PC-9 (cell line): ENCODE measurements around the gene RASD2. TPM values are rescaled to one million over a fixed set of nuclear protein-coding genes. Genes with fewer than 3 reads are reported as not detected.
"Not testable (repeated sequence)": the region's sequence is repeated elsewhere in the genome, so short reads cannot be mapped to it uniquely, and the experiment has no call there.

Source experiments
- BruUV-seq: library from RNA; stranded (reverse); fragments of 400-500 nt; replicated peaks from 2 replicates; lab custom pipeline; 2021; lab: Mats Ljungman, UMichigan
- CTCF ChIA-PET: fragments of 300-600 bp; sonication (Branson Sonifier 250); formaldehyde crosslinking; loops from one replicate; lab custom pipeline; 2022; ENCODE audit warnings: antibody characterized with exemption; lab: Charles Lee
- POLR2A ChIA-PET: fragments of 300-600 bp; sonication (Branson Sonifier 250); formaldehyde crosslinking; loops from one replicate; lab custom pipeline; 2022; ENCODE audit warnings: antibody characterized with exemption; ENCODE audit not compliant: unreplicated experiment; lab: Charles Lee
- DNase-seq, 2 experiments: peaks; one replicate each; pipeline versions ENCODE4 v3.0.0 to v3.0.0-alpha.2; 2015 to 2022; ENCODE audit warnings: mixed read lengths in 1 of 2
- H2AFZ ChIP-seq: fragments of 200-600 bp; sonication (generic); 2 replicates; pipeline ENCODE4 v1.8.1; 2017; ENCODE audit warnings: antibody characterized with exemption
- H3F3A ChIP-seq: fragments of 200-600 bp; sonication (generic); 2 replicates; pipeline ENCODE4 v1.8.1; 2017; ENCODE audit warnings: antibody characterized with exemption, mild to moderate bottlenecking, low read depth; ENCODE audit not compliant: insufficient read depth
- H3K27ac ChIP-seq: fragments of 200-600 bp; sonication (generic); 2 replicates; pipeline ENCODE4 v1.6.1; 2016; ENCODE audit warnings: mixed run types
- H3K27me3 ChIP-seq: fragments of 200-600 bp; sonication (generic); 2 replicates; pipeline ENCODE4 v1.6.1; 2016; ENCODE audit warnings: low read depth, mixed run types; ENCODE audit not compliant: insufficient read depth
- H3K36me3 ChIP-seq: fragments of 200-600 bp; sonication (generic); 2 replicates; pipeline ENCODE4 v1.6.1; 2016; ENCODE audit warnings: low read depth, mixed run types
- H3K4me1 ChIP-seq: fragments of 200-600 bp; sonication (generic); replicated peaks from 2 replicates; pipeline ENCODE4 v1.6.1; 2016; ENCODE audit warnings: mixed run types; ENCODE audit not compliant: insufficient read depth
- H3K4me2 ChIP-seq: fragments of 200-600 bp; sonication (generic); 2 replicates; pipeline ENCODE4 v1.6.1; 2017; ENCODE audit warnings: mixed run types
- H3K4me3 ChIP-seq: fragments of 200-600 bp; sonication (generic); 2 replicates; pipeline ENCODE4 v1.6.1; 2016; ENCODE audit warnings: mixed run types
- H3K79me2 ChIP-seq: fragments of 200-600 bp; sonication (generic); 2 replicates; pipeline ENCODE4 v1.6.1; 2017; ENCODE audit warnings: low read depth, mixed run types
- H3K9me2 ChIP-seq: fragments of 200-600 bp; sonication (generic); 2 replicates; pipeline ENCODE4 v1.8.1; 2017; ENCODE audit warnings: mild to moderate bottlenecking; ENCODE audit not compliant: insufficient read depth
- H3K9me3 ChIP-seq: fragments of 200-600 bp; sonication (generic); 2 replicates; pipeline ENCODE4 v1.8.1; 2016; ENCODE audit warnings: low read depth; ENCODE audit not compliant: insufficient read depth
- H4K20me1 ChIP-seq: fragments of 200-600 bp; sonication (generic); 2 replicates; pipeline ENCODE4 v1.8.1; 2017; ENCODE audit not compliant: insufficient read depth
- EZH2 ChIP-seq: fragments of 200-600 bp; sonication (generic); IDR thresholded peaks from 2 replicates; pipeline ENCODE4 v1.8.0; 2017; ENCODE audit warnings: antibody characterized with exemption, low read depth
- intact Hi-C: fragments of 100-400 bp; cut with micrococcal nuclease; formaldehyde crosslinking; loops from one replicate; pipeline ENCODE4 v1.10.0; 2022; ENCODE audit not compliant: unreplicated experiment
- total RNA-seq: library from RNA; stranded (reverse); gene quantifications from 2 replicates; pipeline ENCODE4 v1.2.3, GENCODE V29; 2021
- TF ChIP-seq, protein P1 (sequence below): fragments of 200-600 bp; sonication (generic); conservative IDR thresholded peaks from 2 replicates; pipeline ENCODE4 v1.6.1; 2017; ENCODE audit warnings: mixed run types, antibody characterized with exemption, mild to moderate bottlenecking, moderate library complexity

RASD2 gene
- total RNA-seq, 1 experiment from 2014 or later = 0.70 TPM

DNA sequence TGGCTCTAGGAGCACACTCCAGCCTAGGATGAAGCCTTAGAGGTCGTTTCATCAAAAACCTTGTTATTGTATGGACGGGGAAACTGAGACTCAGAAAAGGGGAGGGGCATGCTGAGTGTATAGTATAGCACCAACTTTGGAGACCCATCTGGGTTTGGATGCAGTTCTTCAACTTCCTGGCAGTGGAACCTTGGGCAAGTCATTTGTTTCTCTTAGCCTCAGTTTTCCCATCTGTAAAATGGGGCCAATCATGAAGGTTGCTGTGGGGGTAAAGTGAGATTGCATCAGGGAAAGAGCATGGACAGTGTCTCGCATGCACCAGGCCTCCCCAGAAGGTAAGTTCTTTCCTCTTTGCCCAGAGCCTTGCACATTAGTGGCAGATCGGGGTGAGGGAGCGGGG is 47.6 kb upstream of the RASD2 start:
- no peak for DNase-seq
- Histone ChIP-seq H3K27ac (no peak overlapping the region), H3K4me3 (no peak overlapping the region), H3K4me2 (no peak overlapping the region), H4K20me1 (no peaks in the 10 kb centered on the region), H3K36me3 (no peaks in the 10 kb centered on the region), H2AFZ (no peak overlapping the region), H3K9me3 (no peaks in the 10 kb centered on the region), H3F3A (peaks cover 26% of the 10 kb centered on the region), H3K27me3 (no peaks in the 10 kb centered on the region), H3K79me2 (no peaks in the 10 kb centered on the region), H3K9me2 (no peaks in the 10 kb centered on the region), H3K4me1 (peaks cover 9% of the 10 kb centered on the region; the same call in 1 of the 2 replicates)
- BruUV-seq = no TSS peak
- ChIA-PET POLR2A (no interaction called here), CTCF (no interaction called here)
- intact Hi-C loops = loop anchor here (10.0 kb wide), 1 partner anchor 72 kb away; no protein-coding TSS in a partner anchor
- TF ChIP-seq, protein P1, sequence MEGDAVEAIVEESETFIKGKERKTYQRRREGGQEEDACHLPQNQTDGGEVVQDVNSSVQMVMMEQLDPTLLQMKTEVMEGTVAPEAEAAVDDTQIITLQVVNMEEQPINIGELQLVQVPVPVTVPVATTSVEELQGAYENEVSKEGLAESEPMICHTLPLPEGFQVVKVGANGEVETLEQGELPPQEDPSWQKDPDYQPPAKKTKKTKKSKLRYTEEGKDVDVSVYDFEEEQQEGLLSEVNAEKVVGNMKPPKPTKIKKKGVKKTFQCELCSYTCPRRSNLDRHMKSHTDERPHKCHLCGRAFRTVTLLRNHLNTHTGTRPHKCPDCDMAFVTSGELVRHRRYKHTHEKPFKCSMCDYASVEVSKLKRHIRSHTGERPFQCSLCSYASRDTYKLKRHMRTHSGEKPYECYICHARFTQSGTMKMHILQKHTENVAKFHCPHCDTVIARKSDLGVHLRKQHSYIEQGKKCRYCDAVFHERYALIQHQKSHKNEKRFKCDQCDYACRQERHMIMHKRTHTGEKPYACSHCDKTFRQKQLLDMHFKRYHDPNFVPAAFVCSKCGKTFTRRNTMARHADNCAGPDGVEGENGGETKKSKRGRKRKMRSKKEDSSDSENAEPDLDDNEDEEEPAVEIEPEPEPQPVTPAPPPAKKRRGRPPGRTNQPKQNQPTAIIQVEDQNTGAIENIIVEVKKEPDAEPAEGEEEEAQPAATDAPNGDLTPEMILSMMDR = no peak
- no peak for TF ChIP-seq EZH2

DNA sequence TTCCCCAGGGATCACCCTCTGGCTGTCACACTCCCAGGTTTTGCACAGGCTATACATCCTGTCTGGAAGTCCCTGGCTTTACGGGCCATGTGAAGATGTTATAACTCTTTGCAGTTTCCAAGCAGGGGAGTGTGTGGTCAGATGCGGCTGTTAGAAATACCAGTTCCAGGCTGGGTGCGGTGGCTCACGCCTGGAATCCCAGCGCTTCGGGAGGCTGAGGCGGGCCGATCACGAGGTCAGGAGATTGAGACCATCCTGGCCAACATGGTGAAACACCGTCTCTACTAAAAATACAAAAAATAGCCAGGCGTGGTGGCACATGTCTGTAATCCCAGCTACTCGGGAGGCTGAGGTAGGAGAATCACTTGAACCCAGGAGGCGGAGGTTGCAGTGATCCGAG is 44.9 kb upstream of the RASD2 start:
- intact Hi-C loops = loop anchor here (10.0 kb wide), 1 partner anchor 69 kb away; no protein-coding TSS in a partner anchor
- H3K36me3 ChIP-seq, BruUV-seq, H3K27ac ChIP-seq, H3K27me3 ChIP-seq, H3K4me3 ChIP-seq, H4K20me1 ChIP-seq, H3K4me2 ChIP-seq, H3K9me2 ChIP-seq, H3K79me2 ChIP-seq, H2AFZ ChIP-seq, H3K9me3 ChIP-seq, CTCF ChIA-PET, DNase-seq, H3K4me1 ChIP-seq: not testable (repeated sequence)
- POLR2A ChIA-PET = interaction anchor here (0.6 kb wide), 1 partner anchor 497 kb away, joined by 10 read pairs; no protein-coding TSS in a partner anchor
- peaks cover 17% of the 10 kb centered on the region for H3F3A ChIP-seq

DNA sequence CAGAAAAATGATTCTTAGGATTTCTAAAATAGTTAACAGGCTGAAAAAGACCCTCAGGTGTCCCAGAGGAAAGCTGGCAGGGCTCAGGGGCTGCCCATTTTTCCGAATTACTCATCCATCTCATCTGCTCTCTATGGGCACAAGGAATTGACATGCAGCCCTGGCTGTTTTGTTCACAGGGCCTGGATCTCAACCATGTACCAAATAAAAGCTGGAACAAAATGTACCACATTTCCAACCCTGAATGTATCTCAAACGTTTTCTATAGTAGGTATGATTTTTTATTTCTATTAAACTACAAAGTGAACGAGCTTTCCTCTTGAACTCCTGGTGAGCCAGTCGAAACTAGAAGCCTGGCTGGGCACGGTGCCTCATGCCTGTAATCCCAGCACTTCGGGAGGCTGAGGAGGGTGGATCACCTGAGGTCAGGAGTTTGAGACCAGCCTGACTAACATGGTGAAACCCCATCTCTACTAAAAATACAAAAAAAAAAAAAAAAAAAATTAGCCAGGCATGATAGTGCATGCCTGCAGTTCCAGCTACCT is 43.8 kb upstream of the RASD2 start:
- Histone ChIP-seq H3K79me2 (no peaks in the 10 kb centered on the region), H4K20me1 (no peaks in the 10 kb centered on the region), H2AFZ (no peak overlapping the region), H3K4me2 (no peak overlapping the region), H3K9me2 (no peaks in the 10 kb centered on the region), H3K36me3 (no peaks in the 10 kb centered on the region), H3F3A (peaks cover 11% of the 10 kb centered on the region; the same call in 1 of the 2 replicates), H3K4me1 (no peaks in the 10 kb centered on the region), H3K4me3 (no peak overlapping the region), H3K9me3 (no peaks in the 10 kb centered on the region), H3K27me3 (peaks cover 7% of the 10 kb centered on the region; the same call in 1 of the 2 replicates), H3K27ac (no peak overlapping the region)
- ChIA-PET CTCF (no interaction called here), POLR2A (interaction anchor here (0.6 kb wide), 1 partner anchor 451 kb away, joined by 3 read pairs; no protein-coding TSS in a partner anchor)
- no peak for DNase-seq
- TF ChIP-seq EZH2 = no peak
- TF ChIP-seq, protein P1 = no peak
- no TSS peak for BruUV-seq
- intact Hi-C loops = loop anchor here (10.0 kb wide), 1 partner anchor 68 kb away; no protein-coding TSS in a partner anchor
